Mucosa of gallbladder (tissue), 1 donor: Measurements from ENCODE around the gene ATP6V1F. TPM values are rescaled to one million over a fixed set of nuclear protein-coding genes. Genes with fewer than 3 reads are reported as not detected.
"Not testable (repeated sequence)": the region's sequence is repeated elsewhere in the genome, so short reads cannot be mapped to it uniquely, and the experiment has no call there.

Source experiments
- DNase-seq: peaks from one replicate; pipeline ENCODE4 v3.0.0-alpha.2; 2020; ENCODE audit warnings: low spot score
- total RNA-seq: library from RNA; stranded (reverse); gene quantifications from one replicate; pipeline ENCODE4 v1.2.1, GENCODE V29; 2021
- donor health status: DM: no; HTN: no; CAD: no.

ATP6V1F gene
- total RNA-seq, 1 donor from 2014 or later: 118 TPM

GRCh38 chr7:128899392-128899791 lies 36.7 kb downstream of the ATP6V1F start:
- no peak for DNase-seq

- DNase-seq: no peak
Observed at GRCh38 chr7:128900237-128900636, 37.6 kb downstream of the ATP6V1F start.

GRCh38 chr7:128902761-128903585 lies 40.3 kb downstream of the ATP6V1F start:
- DNase-seq: peak; percentile 54

- DNase-seq: no peak
Observed at GRCh38 chr7:128903621-128904361, 41.1 kb downstream of the ATP6V1F start.

DNA sequence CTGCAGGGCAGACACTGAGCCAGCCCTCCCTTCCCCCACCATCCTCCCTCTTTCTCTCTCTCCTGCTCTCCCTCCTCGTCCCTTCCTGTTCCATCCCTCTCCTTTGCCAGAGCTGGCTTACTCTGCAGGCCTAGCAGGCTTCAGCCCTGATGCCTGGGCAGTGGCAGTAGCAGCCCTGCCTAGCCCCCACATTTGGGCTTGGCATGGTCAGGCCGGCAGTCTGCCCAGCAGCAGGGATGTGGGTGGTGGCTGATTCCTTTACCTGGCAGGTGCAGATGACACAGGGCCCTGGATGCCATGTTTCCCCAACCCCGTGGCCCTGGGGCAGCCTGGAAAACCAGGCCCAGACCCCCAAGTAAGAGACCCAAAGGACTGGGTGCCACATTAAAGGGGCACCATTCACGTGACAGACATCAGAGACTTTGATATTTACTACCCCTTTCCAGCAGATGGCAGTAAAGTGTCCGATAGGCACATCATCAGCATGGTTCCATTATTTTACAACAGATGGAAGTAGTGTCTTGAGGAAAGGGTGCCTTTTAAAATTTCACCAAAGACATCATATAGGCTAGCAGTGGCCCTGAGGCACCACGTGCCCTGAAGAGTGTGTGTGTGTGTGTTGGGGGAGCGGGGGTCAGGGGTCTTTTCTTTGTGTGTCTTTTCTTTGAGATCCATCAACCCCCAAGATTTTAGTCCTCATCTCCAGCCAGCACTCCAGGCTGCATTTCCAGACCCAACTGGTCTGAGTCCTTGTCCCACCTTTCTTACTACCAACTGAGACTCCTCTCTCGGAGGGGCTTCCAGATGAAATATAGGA lies 41.9 kb downstream of the ATP6V1F start:
- no peak for DNase-seq

DNA sequence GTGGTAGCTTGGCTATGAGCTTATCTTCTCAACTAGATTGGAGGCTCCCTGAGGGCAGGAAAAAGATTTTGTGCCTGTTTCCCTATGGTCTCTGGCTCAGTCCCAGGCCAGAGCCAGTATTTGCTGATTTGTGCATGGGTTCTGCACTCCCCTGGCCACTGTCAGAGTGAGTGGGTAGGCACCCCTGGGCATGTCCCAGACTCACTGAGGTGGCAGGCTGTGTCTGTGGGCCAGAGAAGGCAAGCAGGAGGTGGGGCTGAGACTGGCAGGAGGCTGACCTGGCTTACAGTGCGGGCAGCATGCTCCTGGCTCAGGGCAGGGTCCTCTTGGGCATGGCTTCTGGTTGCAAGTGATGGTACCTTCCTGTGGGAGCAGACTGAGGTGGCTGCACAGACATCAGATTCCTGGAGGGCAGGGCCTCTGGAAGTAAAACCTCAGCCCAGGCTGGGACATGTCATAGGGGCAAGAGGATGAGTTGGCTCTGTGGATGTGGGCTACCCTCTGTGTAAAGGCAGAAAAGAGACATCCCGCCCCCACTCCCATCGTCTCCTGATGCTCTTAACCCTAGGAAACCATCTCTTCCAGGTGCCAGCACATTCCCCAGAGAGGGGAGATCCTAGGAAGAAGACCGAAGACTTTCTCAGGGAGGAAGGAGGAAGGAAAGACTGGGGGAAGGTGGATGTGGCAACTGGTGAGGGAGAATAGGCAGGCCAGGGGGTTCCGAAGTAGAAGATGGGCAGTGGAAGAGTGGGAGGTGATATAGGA lies 43.5 kb downstream of the ATP6V1F start:
- no peak for DNase-seq

DNA sequence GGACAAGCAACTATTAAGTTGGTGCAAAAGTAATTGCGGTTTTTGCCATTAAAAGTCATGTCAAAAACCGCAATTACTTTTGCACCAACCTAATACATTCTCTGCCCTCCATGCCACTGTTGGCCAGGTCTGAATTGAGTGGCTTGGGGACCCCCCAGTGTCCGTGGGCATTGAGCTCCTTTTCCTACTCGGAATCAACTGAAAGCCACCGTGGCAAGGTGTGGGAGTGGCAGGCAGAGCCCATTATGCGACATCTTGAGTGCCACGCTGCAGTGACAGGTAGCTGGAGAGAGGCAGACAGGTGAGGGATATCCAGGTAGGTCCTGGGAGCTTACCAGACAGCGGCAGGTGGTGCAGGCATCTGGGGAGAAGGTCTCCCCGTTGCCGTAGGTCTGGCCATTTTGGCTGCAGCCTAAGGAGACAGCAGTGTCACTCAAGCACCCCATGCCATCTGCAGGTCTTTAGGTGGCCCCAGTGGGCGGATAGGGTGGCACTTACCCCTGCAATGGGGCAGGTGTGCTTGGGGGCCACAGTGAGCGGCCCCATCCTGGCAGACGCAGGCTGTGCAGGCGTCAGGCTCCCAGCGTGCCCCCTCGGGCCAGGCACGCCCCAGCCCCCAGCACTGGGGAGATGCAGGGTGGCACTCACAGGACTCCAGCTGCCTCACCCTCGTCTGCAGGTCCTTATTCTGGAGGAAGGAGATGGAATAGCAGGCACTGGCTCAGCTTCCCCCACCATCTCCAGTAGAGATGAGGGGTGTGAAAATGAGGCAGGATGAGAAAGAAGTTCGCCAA lies 44.3 kb downstream of the ATP6V1F start:
- DNase-seq: no peak

DNA sequence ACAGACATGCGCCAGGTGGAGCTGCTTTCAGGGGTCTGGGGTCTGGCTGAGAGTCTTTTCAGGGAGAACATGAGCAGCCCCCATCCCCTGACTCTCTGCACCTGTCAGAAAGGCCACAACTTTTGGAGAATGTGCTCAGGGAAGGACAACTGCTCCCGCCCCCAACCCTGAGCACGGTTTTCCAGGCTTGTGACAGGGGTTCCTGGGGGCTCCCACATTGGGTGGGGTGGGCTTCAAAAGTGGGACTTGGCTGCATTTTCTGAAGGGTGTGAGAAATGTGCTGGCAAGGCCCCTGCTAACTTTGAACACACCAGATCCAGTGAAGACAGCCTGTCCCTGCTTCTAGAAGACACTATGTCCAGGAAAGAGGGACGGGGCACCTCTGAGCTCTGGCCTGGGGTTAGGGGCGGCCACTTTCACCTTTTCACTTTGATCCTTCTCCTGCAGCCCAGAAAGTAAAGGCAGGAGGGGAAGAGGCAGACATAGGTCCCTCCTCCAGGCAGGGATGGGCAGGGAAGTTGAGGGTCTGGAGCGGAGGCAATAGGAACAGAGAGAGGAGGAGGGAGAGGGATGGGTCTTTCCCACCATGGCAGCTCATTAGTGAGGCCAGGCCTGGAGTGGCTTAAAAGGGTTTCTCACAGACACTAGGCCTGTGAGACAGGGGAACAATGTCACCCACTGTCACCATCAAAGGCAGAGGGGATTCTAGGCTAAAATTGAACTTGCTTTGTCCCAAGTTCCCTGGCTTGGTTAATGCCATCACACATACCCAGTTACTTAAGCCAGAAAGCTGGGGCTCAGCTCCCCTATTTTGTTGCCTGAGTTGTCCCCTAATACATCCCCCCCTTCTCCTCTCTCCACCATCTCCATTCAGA lies 46.3 kb downstream of the ATP6V1F start:
- no peak for DNase-seq

DNA sequence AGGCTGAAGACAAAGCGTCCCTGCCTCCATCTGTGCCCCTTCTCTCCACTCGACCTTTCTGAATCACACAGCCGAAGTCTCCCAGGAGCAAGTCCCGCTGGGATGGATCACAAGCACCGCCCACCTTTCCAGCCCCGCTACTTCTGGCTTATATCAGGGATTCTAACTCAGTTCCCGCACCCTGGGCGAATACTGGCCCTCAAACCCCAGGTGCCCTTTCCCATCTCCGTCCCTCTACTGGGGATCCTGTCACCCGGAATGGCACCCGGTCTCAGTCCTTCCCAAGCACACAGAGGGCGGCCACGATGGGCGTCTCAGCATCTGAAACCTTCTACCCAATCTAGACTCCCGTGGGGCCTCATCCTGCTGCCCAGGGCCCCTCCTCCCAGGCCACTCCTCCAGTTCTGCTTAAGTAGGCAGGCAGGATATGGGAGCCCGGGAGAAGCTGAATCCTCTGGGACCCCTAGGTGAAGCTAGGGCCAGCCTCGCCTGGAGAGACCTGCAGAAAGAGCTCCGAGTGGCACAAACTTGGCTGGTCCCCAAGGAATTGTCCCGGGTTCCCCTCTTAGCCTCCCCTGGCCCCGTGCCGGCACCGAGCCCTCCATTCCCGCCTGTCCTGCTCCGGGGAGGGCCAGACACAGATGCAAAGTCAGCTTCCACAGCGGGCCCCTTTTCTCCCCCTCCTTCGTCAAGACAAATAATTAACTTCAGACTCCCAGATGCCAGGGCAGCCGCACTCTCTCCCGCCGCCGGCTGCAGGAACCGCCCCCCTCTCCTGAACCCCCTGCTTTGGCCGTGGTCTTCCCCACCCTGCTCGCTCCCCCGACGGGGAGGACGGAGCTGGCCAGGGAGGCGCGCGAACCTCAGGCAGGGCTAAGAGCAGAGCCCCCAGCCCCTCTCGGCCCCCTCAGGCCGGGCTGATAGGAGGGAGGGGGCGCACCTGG lies 47.2 kb downstream of the ATP6V1F start:
- DNase-seq: no peak

DNA sequence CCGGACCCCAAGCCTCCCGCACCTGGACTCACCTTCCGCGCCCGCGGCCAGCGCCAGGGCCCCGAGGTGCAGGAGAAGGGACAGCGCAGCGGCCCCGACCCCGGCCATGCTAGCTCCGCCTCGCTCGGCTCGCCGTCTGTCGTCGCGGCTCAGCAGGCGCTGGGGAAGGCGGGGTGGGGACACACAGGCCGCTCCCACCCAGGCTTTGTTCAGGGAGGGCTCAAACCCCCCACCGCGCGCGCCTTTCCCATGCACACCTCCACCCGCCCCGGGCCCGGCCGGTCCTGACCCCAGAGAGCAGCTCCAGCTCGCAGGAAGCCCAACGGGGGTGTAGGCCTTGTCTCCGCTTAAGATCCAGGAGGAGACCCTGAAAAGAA lies 47.9 kb downstream of the ATP6V1F start, which contains the start of gene KCP:
KCP (minus strand) TSS at position 141 of the 377 bp plus-strand sequence; CDS start at position 108, 33 bp downstream.
- no peak for DNase-seq

DNA sequence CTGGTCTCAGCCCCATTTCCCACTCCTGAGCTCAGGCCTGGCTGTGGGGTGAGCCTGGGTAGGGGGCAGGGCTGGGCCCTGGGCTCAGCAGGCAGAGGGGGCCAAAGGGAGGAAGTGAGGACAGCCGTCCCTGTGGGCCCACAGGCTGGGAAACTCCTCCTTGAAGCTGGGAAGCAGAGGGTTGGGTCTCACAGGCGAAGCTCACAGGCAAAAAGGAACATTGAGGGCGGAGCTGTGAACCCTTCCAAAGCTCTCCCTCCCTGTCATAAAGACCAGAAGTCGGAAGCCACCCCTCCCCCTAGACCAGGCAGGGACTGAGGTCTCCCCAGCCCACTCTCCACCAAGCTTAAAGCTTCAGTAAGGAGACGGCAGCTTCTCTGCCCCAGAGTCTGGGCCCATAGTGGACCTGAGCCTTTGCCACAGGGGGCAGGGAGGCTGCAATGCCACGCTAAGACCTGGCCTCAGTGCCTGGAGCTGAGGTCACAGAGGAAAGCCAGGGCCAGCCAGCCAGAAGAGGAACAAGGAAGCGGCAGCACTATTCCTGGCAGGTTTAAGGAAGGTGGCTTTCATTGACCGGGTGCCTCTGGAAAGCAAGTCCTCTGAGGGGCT lies 48.9 kb downstream of the ATP6V1F start:
- DNase-seq: no peak

DNA sequence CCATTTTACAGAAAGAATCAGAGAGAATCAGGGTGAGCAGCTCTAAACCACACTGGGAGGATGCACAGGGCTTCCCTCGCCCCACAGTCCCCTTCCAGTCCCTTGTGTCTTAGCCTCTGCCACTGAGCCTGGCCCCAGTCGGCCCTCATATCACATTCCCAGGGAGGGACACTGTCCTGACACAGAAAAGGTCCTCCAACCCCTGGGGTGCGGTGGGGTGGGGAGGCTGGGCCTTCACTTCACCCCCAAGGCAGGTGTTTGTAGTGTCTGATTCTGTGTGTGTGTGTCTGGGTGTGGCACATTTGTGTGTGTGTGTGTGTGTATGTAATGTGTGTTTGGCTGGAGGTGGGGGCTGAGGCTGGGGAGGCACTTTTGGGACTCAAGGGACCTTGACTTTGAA lies 49.6 kb downstream of the ATP6V1F start:
- no peak for DNase-seq

DNA sequence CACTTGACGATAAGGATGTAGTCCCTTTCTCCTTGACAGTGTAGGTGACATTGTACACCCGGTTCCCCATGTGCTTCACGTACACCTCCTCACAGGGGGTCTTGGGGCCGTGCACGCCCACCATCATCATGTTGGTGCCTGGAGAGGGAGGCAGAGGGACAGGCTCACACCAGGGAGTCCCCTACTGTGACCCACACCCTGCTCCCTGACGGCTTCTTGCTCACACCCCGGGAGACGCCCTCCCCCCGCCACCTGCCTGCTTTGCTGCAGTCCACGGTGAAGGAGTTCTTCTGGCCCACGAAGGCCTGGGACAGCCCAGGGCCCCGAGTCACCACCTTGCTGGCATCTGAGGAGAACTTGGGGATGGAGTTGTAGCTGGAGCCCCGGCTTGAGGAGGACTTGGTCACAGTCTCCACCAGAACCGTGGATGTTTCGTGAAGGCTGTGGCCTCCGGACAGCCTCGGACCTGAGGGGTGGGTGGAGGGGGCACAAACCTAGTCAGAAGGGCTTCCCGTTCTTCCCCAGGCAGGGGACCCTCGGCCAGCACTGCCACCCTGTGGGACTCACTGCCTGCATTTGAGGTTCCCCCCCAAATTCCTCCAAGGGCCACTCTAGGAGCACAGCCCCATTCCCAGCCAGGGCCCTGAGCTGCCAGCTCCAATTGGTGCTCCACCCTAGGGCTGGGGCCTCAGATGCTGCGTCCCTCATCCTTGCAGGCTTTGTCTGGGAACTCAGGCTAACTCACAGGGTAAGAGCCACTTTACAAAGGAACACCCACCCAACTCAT lies 50.2 kb downstream of the ATP6V1F start:
- DNase-seq: not testable (repeated sequence)

DNA sequence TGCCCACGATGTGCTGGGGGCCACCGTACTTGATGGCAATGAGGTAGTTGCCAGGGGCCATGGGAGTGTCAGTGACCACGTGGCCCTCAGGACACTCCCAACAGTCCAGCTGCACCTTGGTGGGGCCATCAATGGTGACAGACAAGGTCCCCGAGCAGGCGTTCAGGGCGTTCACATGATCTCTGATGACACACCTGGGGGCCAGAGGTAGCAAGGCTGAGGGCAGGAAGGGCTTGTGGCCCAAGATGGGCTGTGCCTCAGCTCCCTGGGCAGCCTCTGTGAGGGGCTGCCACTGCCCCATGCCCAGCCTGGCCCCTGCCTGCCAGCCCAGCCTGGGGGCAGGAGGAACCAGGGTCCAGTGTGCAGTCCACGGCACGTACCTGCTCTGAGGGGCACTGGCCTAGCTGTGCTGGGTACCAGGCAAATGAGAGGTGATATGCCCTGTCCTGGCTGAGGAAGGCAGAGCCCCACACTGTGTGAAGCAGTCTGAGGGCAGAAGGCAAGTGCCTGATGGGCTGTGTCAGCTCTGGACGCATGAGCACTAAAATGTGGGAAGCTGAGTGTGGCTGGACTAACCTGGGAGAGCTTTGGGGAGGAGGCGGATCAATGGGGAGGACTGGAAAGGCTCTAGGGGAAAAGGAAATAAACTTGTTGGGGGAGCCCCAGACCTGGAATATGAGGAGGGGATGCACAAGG lies 51.4 kb downstream of the ATP6V1F start:
- no peak for DNase-seq

DNA sequence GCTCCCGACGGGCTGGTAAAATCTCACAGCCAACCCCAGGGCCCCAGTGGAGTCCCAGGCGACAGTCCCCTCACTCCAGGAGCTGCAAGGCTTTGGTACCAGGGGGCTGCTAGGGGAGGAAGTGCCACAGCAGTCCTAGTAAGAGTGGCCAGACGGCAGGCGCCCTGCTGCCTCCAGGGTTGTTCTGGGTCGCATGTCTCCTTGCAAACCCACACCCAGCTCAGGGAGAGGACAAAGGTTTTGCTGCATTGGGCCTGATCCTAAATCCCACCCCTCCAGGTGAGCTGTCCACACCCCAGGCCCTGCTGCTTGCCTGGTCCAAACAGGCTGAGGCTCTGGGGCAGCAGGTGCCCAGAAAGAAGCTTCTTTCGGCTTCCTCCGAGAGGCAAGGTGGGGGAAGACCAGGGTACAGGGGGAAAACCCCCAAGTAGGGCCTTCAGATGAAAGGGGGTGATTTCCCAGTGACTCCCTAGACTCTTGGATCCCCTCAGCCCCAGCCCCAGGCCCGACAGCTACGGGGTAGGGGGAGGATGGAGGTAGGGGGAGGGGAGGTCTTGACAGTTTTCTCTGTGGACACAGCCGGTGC lies 52.0 kb downstream of the ATP6V1F start:
- no peak for DNase-seq

- no peak for DNase-seq
Observed at GRCh38 chr7:128915271-128915819, 52.7 kb downstream of the ATP6V1F start.
